Liver (tissue), 9 donors: ENCODE measurements around the gene TDRD7. TPM values are rescaled to one million over a fixed set of nuclear protein-coding genes. Genes with fewer than 3 reads are reported as not detected.

Source experiments
- DNase-seq: peaks from one replicate; pipeline ENCODE4 v3.0.0-alpha.2; 2017; ENCODE audit warnings: low spot score
- H3K27ac ChIP-seq, 2 donors: one replicate each; pipeline ENCODE4 v1.7.0; 2013; ENCODE audit warnings: inconsistent platforms in 2 of 2, low read length in 2 of 2, control low read depth in 1 of 2, low read depth in 1 of 2, mild to moderate bottlenecking in 1 of 2
- H3K27me3 ChIP-seq, 4 donors: one replicate each; pipeline versions ENCODE4 v1.6.1 to v1.7.0; 2013; ENCODE audit warnings: low read length in 3 of 4, inconsistent platforms in 1 of 4, mild to moderate bottlenecking in 1 of 4, moderate library complexity in 1 of 4; ENCODE audit not compliant: control insufficient read depth in 4 of 4, insufficient read depth in 4 of 4
- H3K36me3 ChIP-seq, 4 donors: one replicate each; pipeline versions ENCODE4 v1.6.1 to v1.7.0; 2013; ENCODE audit warnings: low read length in 3 of 4, mild to moderate bottlenecking in 3 of 4, low read depth in 1 of 4, moderate library complexity in 1 of 4; ENCODE audit not compliant: control insufficient read depth in 4 of 4, insufficient read depth in 3 of 4
- H3K4me1 ChIP-seq, 4 donors: one replicate each; pipeline versions ENCODE4 v1.6.1 to v1.7.0; 2013; ENCODE audit warnings: low read length in 3 of 4, mild to moderate bottlenecking in 3 of 4, moderate library complexity in 1 of 4; ENCODE audit not compliant: control insufficient read depth in 4 of 4, insufficient read depth in 4 of 4
- H3K4me3 ChIP-seq, 3 donors: one replicate each; pipeline versions ENCODE4 v1.6.1 to v1.7.0; 2013; ENCODE audit warnings: low read length in 3 of 3, control low read depth in 1 of 3, low read depth in 1 of 3, mild to moderate bottlenecking in 1 of 3
- H3K9ac ChIP-seq, 2 donors: one replicate each; pipeline ENCODE4 v1.7.0; 2013; ENCODE audit warnings: low read length in 2 of 2, mild to moderate bottlenecking in 2 of 2, moderate library complexity in 2 of 2, control low read depth in 1 of 2, low read depth in 1 of 2
- H3K9me3 ChIP-seq, 4 donors: one replicate each; pipeline versions ENCODE4 v1.6.1 to v1.7.0; 2013; ENCODE audit warnings: low read length in 3 of 4; ENCODE audit not compliant: control insufficient read depth in 4 of 4
- CTCF ChIP-seq: fragments of 150-350 bp; IDR thresholded peaks from 2 replicates; pipeline ENCODE4 v1.5.1; 2017; ENCODE audit warnings: improper control_type of control experiment, low read depth, low read length; ENCODE audit not compliant: missing input control
- EGR1 ChIP-seq, 2 donors: IDR thresholded peaks; 2 replicates each; pipeline ENCODE4 v1.6.1; 2016 to 2018; ENCODE audit warnings: antibody characterized with exemption in 2 of 2, low read depth in 2 of 2
- FOXA1 ChIP-seq: IDR thresholded peaks from 2 replicates; pipeline ENCODE4 v1.6.1; 2016; ENCODE audit warnings: antibody characterized with exemption
- GABPA ChIP-seq, 2 donors: IDR thresholded peaks in 1 of 2; conservative IDR thresholded peaks in 1 of 2; 2 replicates each; pipeline ENCODE4 v1.6.1; 2016; ENCODE audit warnings: antibody characterized with exemption in 2 of 2, mild to moderate bottlenecking in 1 of 2, moderate library complexity in 1 of 2
- HNF4G ChIP-seq: IDR thresholded peaks from 2 replicates; pipeline ENCODE4 v1.6.1; 2016; ENCODE audit warnings: antibody characterized with exemption
- JUND ChIP-seq, 2 donors: IDR thresholded peaks; 2 replicates each; pipeline ENCODE4 v1.6.1; 2016; ENCODE audit warnings: antibody characterized with exemption in 2 of 2
- MAX ChIP-seq: IDR thresholded peaks from 2 replicates; pipeline ENCODE4 v1.6.1; 2016; ENCODE audit warnings: antibody characterized with exemption
- NR2F2 ChIP-seq: IDR thresholded peaks from 2 replicates; pipeline ENCODE4 v1.6.1; 2016; ENCODE audit warnings: antibody characterized with exemption
- RAD21 ChIP-seq, 2 donors: IDR thresholded peaks; 2 replicates each; pipeline ENCODE4 v1.6.1; 2016; ENCODE audit warnings: antibody characterized with exemption in 2 of 2, mild to moderate bottlenecking in 2 of 2
- REST ChIP-seq: IDR thresholded peaks from 2 replicates; pipeline ENCODE4 v1.6.1; 2016; ENCODE audit warnings: antibody characterized with exemption, mild to moderate bottlenecking
- RXRA ChIP-seq, 2 donors: IDR thresholded peaks; 2 replicates each; pipeline ENCODE4 v1.6.1; 2017 to 2018; ENCODE audit warnings: antibody characterized with exemption in 2 of 2, mild to moderate bottlenecking in 1 of 2
- TAF1 ChIP-seq: conservative IDR thresholded peaks from 2 replicates; pipeline ENCODE4 v1.6.1; 2016; ENCODE audit warnings: antibody characterized with exemption, mild to moderate bottlenecking
- YY1 ChIP-seq: IDR thresholded peaks from 2 replicates; pipeline ENCODE4 v1.6.1; 2016; ENCODE audit warnings: antibody characterized with exemption, mild to moderate bottlenecking
- WGBS: extraction: QIAGEN DNeasy Blood & Tissue Kit; methylation state at CpG from one replicate; pipeline ENCODE4 v1.1.7; 2013; 5-methylcytosine and 5-hydroxymethylcytosine counted together
- polyA plus RNA-seq, 2 donors: library from polyadenylated mRNA; stranded (reverse) in 1 of 2; unstranded in 1 of 2; fragments of 200-250 nt in 1 of 2; fragments of >200 nt in 1 of 2; fragmentation: Nextera tagmentation in 1 of 2; extraction: Ambion mirVana in 1 of 2; gene quantifications; one replicate each; pipeline versions ENCODE4 v1.2.1 to v1.2.3, GENCODE V29; 2013 to 2015
- total RNA-seq, 2 donors: library from RNA; depleted of rRNA; stranded (reverse); fragments of >200 nt; gene quantifications; one replicate each; pipeline ENCODE4 v1.2.3, GENCODE V29; 2014
- donor health status: healthy.
- donor health status: healthy.
- donor health status: healthy.
- donor health status: healthy.
- donor health status: healthy.

TDRD7 gene
- total and polyA plus RNA-seq, 4 donors: 3.6 to 6.9 (median 5.4) TPM

GRCh38 chr9:97364769-97365490 is 47.0 kb upstream of the TDRD7 start:
- Histone ChIP-seq H3K27ac (no peak overlapping the region), H3K36me3 (no peaks in the 10 kb centered on the region), H3K9ac (no peak overlapping the region), H3K4me3 (no peak overlapping the region), H3K4me1 (peaks cover 0 to 2% (median 0%) of the 10 kb centered on the region in 4 donors), H3K27me3 (no peaks in the 10 kb centered on the region), H3K9me3 (no peaks in the 10 kb centered on the region)
- no peak for DNase-seq
- no peak for TF ChIP-seq FOXA1
- no peak for TF ChIP-seq NR2F2
- TF ChIP-seq MAX: no peak
- TF ChIP-seq GABPA (IDR thresholded peaks at IDR 0.05 in 1 of 2, conservative IDR thresholded peaks at IDR 0.05 in 1 of 2): no peak
- no peak for TF ChIP-seq YY1
- no peak for TF ChIP-seq RAD21 (IDR thresholded peaks at IDR 0.05)
- TF ChIP-seq CTCF: no peak
- TF ChIP-seq EGR1 (IDR thresholded peaks at IDR 0.05; ENCODE audit: low read depth in 2 of 2): no peak
- no peak for TF ChIP-seq TAF1
- TF ChIP-seq REST: no peak
- TF ChIP-seq RXRA (IDR thresholded peaks at IDR 0.05): no peak
- no peak for TF ChIP-seq JUND (IDR thresholded peaks at IDR 0.05)
- no peak for TF ChIP-seq HNF4G
- WGBS: 80% methylated on average over 8 of the region's 8 CpGs

- Histone ChIP-seq H3K36me3 (no peaks in the 10 kb centered on the region), H3K9me3 (no peaks in the 10 kb centered on the region), H3K9ac (no peak overlapping the region), H3K27ac (no peak overlapping the region), H3K27me3 (no peaks in the 10 kb centered on the region), H3K4me1 (peaks cover 0 to 2% (median 0%) of the 10 kb centered on the region in 4 donors), H3K4me3 (no peak overlapping the region)
- 91% methylated on average over 5 of the region's 5 CpGs for WGBS
- no peak for DNase-seq
- TF ChIP-seq EGR1 (IDR thresholded peaks at IDR 0.05; ENCODE audit: low read depth in 2 of 2): no peak
Observed at GRCh38 chr9:97365634-97366033, 46.3 kb upstream of the TDRD7 start.
